SH-SY5Y (cell line): ENCODE measurements around the gene LIMK2.

ENCODE experiments used
- GATA2 ChIP-seq: IDR thresholded peaks from 2 replicates; pipeline ENCODE4 v1.6.1; 2011; ENCODE audit warnings: mild to moderate bottlenecking, low read depth, low read length
- GATA3 ChIP-seq: IDR thresholded peaks from 2 replicates; pipeline ENCODE4 v1.6.1; 2011; ENCODE audit warnings: low read depth, mild to moderate bottlenecking, low read length, moderate library complexity

DNA sequence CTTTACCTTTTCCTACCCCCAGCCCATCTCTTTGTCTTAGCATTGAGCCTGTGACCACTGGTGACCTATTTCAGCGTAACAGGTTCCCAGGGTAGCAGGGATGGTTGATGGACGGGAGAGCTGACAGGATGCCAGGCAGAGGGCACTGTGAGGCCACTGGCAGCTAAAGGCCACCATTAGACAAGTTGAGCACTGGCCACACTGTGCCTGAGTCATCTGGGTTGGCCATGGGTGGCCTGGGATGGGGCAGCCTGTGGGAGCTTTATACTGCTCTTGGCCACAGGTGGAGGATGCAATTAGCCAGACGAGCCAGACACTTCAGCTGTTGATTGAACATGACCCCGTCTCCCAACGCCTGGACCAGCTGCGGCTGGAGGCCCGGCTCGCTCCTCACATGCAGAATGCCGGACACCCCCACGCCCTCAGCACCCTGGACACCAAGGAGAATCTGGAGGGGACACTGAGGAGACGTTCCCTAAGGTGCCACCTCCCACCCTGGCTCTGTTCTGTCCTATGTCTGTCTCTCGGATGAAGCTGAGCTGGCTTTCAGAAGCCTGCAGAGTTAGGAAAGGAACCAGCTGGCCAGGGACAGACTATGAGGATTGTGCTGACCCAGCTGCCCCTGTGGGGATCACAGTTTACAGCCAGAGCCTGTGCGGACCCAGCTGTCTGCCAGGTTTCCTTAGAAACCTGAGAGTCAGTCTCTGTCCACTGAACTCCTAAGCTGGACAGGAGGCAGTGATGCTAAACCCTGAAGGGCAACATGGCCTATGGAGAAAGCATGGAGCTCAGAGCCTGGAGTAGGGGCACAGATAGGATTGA, 50.4 kb downstream of the LIMK2 start:
- no peak for TF ChIP-seq GATA3
- no peak for TF ChIP-seq GATA2
